CD14-positive monocyte (primary cell): Measurements from ENCODE around the gene C15orf62. TPM values are rescaled to one million over a fixed set of nuclear protein-coding genes. Genes with fewer than 3 reads are reported as not detected.

Source experiments
- DNase-seq, 3 donors: peaks; one replicate each; pipeline ENCODE4 v3.0.0-alpha.2; 2011 to 2022
- H2AFZ ChIP-seq: 2 replicates; pipeline ENCODE4 v1.6.0; 2012; ENCODE audit warnings: mild to moderate bottlenecking, low read depth, low read length, inconsistent platforms; ENCODE audit not compliant: insufficient read depth, poor library complexity, severe bottlenecking
- H3K27ac ChIP-seq, 2 donors: 1 replicate in 1 of 2; 2 replicates in 1 of 2; pipeline ENCODE4 v1.5.1; 2012 to 2013; ENCODE audit warnings: low read length in 2 of 2, control low read depth in 1 of 2, inconsistent platforms in 1 of 2, low read depth in 1 of 2, mild to moderate bottlenecking in 1 of 2
- H3K27me3 ChIP-seq, 2 donors: one replicate each; pipeline versions ENCODE4 v1.6.0 to v1.6.1; 2011 to 2013; ENCODE audit warnings: low read length in 2 of 2; ENCODE audit not compliant: control insufficient read depth in 2 of 2, insufficient read depth in 2 of 2
- H3K36me3 ChIP-seq, 2 donors: replicated peaks in 1 of 2; 1 replicate in 1 of 2; 2 replicates in 1 of 2; pipeline versions ENCODE4 v1.5.1 to v1.6.1; 2012 to 2013; ENCODE audit warnings: low read length in 2 of 2, control low read depth in 1 of 2, inconsistent platforms in 1 of 2, mild to moderate bottlenecking in 1 of 2; ENCODE audit not compliant: insufficient read depth in 2 of 2, control insufficient read depth in 1 of 2
- H3K4me1 ChIP-seq, 2 donors: 1 replicate in 1 of 2; 2 replicates in 1 of 2; pipeline versions ENCODE4 v1.5.1 to v1.6.1; 2012 to 2013; ENCODE audit warnings: low read length in 2 of 2, control low read depth in 1 of 2, inconsistent platforms in 1 of 2, mild to moderate bottlenecking in 1 of 2, moderate library complexity in 1 of 2; ENCODE audit not compliant: insufficient read depth in 2 of 2, control insufficient read depth in 1 of 2
- H3K4me2 ChIP-seq: replicated peaks from 2 replicates; pipeline ENCODE3; 2012; ENCODE audit warnings: low read length, moderate library complexity, mild to moderate bottlenecking; ENCODE audit not compliant: poor library complexity, severe bottlenecking; ENCODE audit errors: extremely low read depth
- H3K4me3 ChIP-seq, 3 experiments: fragments of 200-600 bp in 1 of 3; sonication (generic) in 1 of 3; replicated peaks in 1 of 3; 1 replicate in 2 of 3; 2 replicates in 1 of 3; pipeline ENCODE4 v1.5.1; 2011 to 2013; ENCODE audit warnings: low read length in 3 of 3, mild to moderate bottlenecking in 3 of 3, control low read depth in 2 of 3, low read depth in 2 of 3, inconsistent platforms in 1 of 3, moderate library complexity in 1 of 3
- H3K79me2 ChIP-seq: 2 replicates; pipeline ENCODE4 v1.6.0; 2012; ENCODE audit warnings: mild to moderate bottlenecking, control low read depth, inconsistent platforms, low read length, moderate library complexity; ENCODE audit not compliant: insufficient read depth
- H3K9ac ChIP-seq: 2 replicates; pipeline ENCODE4 v1.6.0; 2017; ENCODE audit warnings: low read length, mild to moderate bottlenecking; ENCODE audit not compliant: insufficient read depth, poor library complexity, severe bottlenecking
- H3K9me3 ChIP-seq, 2 donors: replicated peaks in 1 of 2; 1 replicate in 1 of 2; 2 replicates in 1 of 2; pipeline versions ENCODE4 v1.5.1 to v1.6.1; 2012 to 2013; ENCODE audit warnings: low read length in 2 of 2, control low read depth in 1 of 2; ENCODE audit not compliant: control insufficient read depth in 1 of 2, insufficient read depth in 1 of 2
- H4K20me1 ChIP-seq: 2 replicates; pipeline ENCODE4 v1.6.0; 2012; ENCODE audit warnings: mild to moderate bottlenecking, low read length, control low read depth, moderate library complexity; ENCODE audit not compliant: insufficient read depth
- H3K27ac Mint-ChIP-seq, 7 donors: one replicate each; pipeline ENCODE4 v1.8.0; 2020; ENCODE audit warnings: mild to moderate bottlenecking in 7 of 7, mixed read lengths in 7 of 7, moderate library complexity in 6 of 7, inconsistent platforms in 2 of 7
- H3K27me3 Mint-ChIP-seq, 3 donors: one replicate each; pipeline ENCODE4 v1.8.0; 2021 to 2022; ENCODE audit warnings: low read depth in 3 of 3, mild to moderate bottlenecking in 3 of 3, mixed read lengths in 3 of 3, moderate library complexity in 3 of 3, inconsistent platforms in 1 of 3
- H3K36me3 Mint-ChIP-seq, 2 donors: one replicate each; pipeline ENCODE4 v1.8.0; 2020; ENCODE audit warnings: mixed read lengths in 2 of 2, inconsistent platforms in 1 of 2, mild to moderate bottlenecking in 1 of 2
- H3K4me1 Mint-ChIP-seq: one replicate; pipeline ENCODE4 v1.8.0; 2020; ENCODE audit warnings: mild to moderate bottlenecking, mixed read lengths
- H3K4me3 Mint-ChIP-seq, 2 donors: one replicate each; pipeline ENCODE4 v1.8.0; 2020; ENCODE audit warnings: mild to moderate bottlenecking in 2 of 2, mixed read lengths in 2 of 2, moderate library complexity in 1 of 2
- H3K9me3 Mint-ChIP-seq, 7 donors: one replicate each; pipeline ENCODE4 v1.8.0; 2020 to 2022; ENCODE audit warnings: mixed read lengths in 7 of 7, mild to moderate bottlenecking in 6 of 7, moderate library complexity in 6 of 7, inconsistent platforms in 2 of 7
- CTCF ChIP-seq: fragments of 200-600 bp; IDR thresholded peaks from one replicate; pipeline ENCODE4 v1.8.0; 2022; ENCODE audit warnings: antibody characterized with exemption, mild to moderate bottlenecking
- WGBS: methylation state at CpG from one replicate; pipeline ENCODE4 v1.1.5; 2013; ENCODE audit warnings: missing lambda C conversion rate; ENCODE audit not compliant: insufficient coverage; 5-methylcytosine and 5-hydroxymethylcytosine counted together
- intact Hi-C, 2 donors: fragments of 100-400 bp; cut with micrococcal nuclease; formaldehyde crosslinking; loops; one replicate each; pipeline versions ENCODE4 v1.15.0 to v1.15.1; 2023
- polyA plus RNA-seq, 3 donors: library from polyadenylated mRNA; depleted of rRNA in 1 of 3; unstranded in 2 of 3; stranded (reverse) in 1 of 3; fragments of 300-500 nt in 2 of 3; fragments of >200 nt in 1 of 3; fragmentation: Illumina TruSeq in 2 of 3; gene quantifications; 1 replicate in 2 of 3; 2 replicates in 1 of 3; pipeline ENCODE4 v1.2.3, GENCODE V29; 2012 to 2021

C15orf62 gene
- polyA plus RNA-seq, 3 donors = 0.23 to 0.25 TPM; not detected in 1

- H3K27ac Mint-ChIP-seq = peak overlapping the region in 1 of 7 donors; percentile 18
Observed at GRCh38 chr15:40744815-40745152, 25.0 kb upstream of the C15orf62 start.

GRCh38 chr15:40746916-40747418, 22.8 kb upstream of the C15orf62 start:
- 0% methylated on average over 1 of the region's 3 CpGs for WGBS
- Histone ChIP-seq H3K36me3 (peaks cover 39 to 75% of the 10 kb centered on the region in 2 donors), H3K9me3 (no peaks in the 10 kb centered on the region), H3K9ac (no peak overlapping the region), H4K20me1 (no peaks in the 10 kb centered on the region), H2AFZ (peak overlapping the region; percentile 3), H3K4me1 (peaks cover 16 to 18% of the 10 kb centered on the region in 2 donors), H3K27me3 (no peaks in the 10 kb centered on the region), H3K27ac (peak overlapping the region in 1 of 2 donors; percentile 39), H3K4me3 (no peak overlapping the region), H3K79me2 (peaks cover 5% of the 10 kb centered on the region), H3K4me2 (no peak overlapping the region)
- Mint-ChIP-seq H3K36me3 (peaks cover 61 to 78% of the 10 kb centered on the region in 2 donors), H3K9me3 (no peaks in the 10 kb centered on the region), H3K27ac (peak overlapping the region in 5 of 7 donors; percentile 15 to 76 (median 66)), H3K4me3 (no peak overlapping the region), H3K4me1 (peaks cover 27% of the 10 kb centered on the region), H3K27me3 (peaks cover 0 to 1% (median 0%) of the 10 kb centered on the region in 3 donors)
- intact Hi-C loops = loop anchor here (5.0 kb wide), 1 partner anchor 35 kb away; no protein-coding TSS in a partner anchor
- no peak for TF ChIP-seq CTCF
- peak in 2 of 3 donors; percentile 18 to 36 for DNase-seq

More at GRCh38 chr15:40744815-40745152, 25.0 kb upstream of the C15orf62 start:
- no peak overlapping the region for H3K9ac ChIP-seq
- 98% methylated on average over 5 of the region's 5 CpGs for WGBS
- no peak for TF ChIP-seq CTCF
- no peak overlapping the region for H3K27ac ChIP-seq
- Mint-ChIP-seq H3K36me3 (peaks cover 53 to 72% of the 10 kb centered on the region in 2 donors), H3K4me1 (peaks cover 27% of the 10 kb centered on the region), H3K9me3 (no peaks in the 10 kb centered on the region), H3K27me3 (no peaks in the 10 kb centered on the region), H3K4me3 (no peak overlapping the region)
- DNase-seq = no peak
- H4K20me1 ChIP-seq = no peaks in the 10 kb centered on the region
- no peaks in the 10 kb centered on the region for H3K9me3 ChIP-seq
- H3K4me3 ChIP-seq = no peak overlapping the region
- intact Hi-C loops = loop anchor here (5.0 kb wide), 1 partner anchor 38 kb away; no protein-coding TSS in a partner anchor
- H2AFZ ChIP-seq = no peak overlapping the region
- H3K4me2 ChIP-seq = no peak overlapping the region
- H3K4me1 ChIP-seq = peaks cover 16 to 18% of the 10 kb centered on the region in 2 donors
- H3K79me2 ChIP-seq = no peaks in the 10 kb centered on the region
- peaks cover 26 to 77% of the 10 kb centered on the region in 2 donors for H3K36me3 ChIP-seq
- no peaks in the 10 kb centered on the region for H3K27me3 ChIP-seq
